HG03378 (cell line): ENCODE results near the gene NEMP1.
A peak's percentile ranks its signal among the peaks of the same experiment; 100 is the strongest.
"Not testable (repeated sequence)": the region's sequence is repeated elsewhere in the genome, so short reads cannot be mapped to it uniquely, and the experiment has no call there.

ENCODE experiments used
- ATAC-seq: cut with Tn5 transposase; IDR thresholded peaks from one replicate; pipeline ENCODE4 v1.9.1; 2021; ENCODE audit warnings: mild to moderate bottlenecking, moderate library complexity; ENCODE audit not compliant: unreplicated experiment

NEMP1 gene

GRCh38 chr12:57031138-57031725 lies 47.4 kb downstream of the NEMP1 start:
- no peak for ATAC-seq

DNA sequence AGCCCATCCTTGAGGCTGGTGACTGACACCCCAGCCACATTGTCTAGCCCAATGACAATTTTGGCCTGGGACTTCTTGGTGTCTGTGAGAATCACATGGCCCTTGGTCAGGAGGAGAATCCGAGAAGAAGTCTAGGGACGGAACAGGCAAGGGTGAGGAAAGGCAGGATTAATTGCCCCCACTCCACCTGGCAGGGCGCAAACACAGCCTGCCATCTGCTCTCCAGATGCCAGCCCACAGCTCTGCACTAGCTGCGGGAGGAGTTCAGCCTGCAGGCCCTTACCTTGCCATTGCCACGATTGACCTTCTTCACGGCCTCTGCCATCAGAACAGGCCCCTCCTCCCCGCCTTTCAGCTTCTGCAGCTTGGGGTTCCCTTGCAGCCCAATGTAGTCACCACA lies 49.1 kb downstream of the NEMP1 start:
- ATAC-seq, result no peak

- ATAC-seq, result no peak
Observed at GRCh38 chr12:57027805-57028153, 50.8 kb downstream of the NEMP1 start.

DNA sequence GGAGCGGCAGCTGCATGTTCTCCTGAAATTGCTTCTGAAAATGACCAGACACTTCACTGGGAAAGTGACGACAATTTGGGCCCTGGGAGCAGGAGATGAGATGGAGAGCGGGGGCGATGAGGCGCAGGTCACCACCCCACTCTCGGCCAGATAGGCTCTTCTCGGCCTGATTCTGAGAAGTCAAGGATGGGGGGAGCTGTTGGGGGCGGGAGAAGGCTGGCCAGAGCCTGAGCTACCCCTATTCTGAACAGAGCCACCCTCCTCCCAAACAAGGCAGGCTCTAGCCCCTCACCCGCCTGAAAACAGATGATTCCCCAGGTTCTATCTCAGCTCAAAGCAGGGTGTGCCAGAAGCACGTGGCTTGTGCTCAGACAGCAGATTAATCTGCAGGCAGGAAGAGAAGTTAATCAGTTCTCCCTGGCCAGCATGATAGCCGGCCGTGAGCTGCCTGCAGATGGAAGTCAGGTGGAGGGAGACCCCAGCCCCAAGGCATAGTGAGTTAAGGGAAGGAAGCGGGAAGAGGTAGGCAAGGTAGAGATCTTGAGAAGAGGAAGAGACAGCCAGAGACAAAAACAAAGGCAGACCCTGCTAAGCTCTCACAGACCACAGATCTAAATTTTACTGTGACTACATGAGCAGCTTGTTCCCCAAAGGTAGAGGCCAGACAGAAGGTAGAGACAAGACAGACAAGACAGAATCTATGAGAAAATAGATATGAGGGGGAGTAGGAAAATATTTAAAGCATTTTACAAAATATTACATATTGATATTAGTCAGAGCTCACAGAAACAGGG lies 51.4 kb downstream of the NEMP1 start:
- ATAC-seq, result no peak

GRCh38 chr12:57025196-57025595 lies 53.4 kb downstream of the NEMP1 start:
- no peak for ATAC-seq

GRCh38 chr12:57022324-57022723 lies 56.3 kb downstream of the NEMP1 start:
- ATAC-seq, result not testable (repeated sequence)

DNA sequence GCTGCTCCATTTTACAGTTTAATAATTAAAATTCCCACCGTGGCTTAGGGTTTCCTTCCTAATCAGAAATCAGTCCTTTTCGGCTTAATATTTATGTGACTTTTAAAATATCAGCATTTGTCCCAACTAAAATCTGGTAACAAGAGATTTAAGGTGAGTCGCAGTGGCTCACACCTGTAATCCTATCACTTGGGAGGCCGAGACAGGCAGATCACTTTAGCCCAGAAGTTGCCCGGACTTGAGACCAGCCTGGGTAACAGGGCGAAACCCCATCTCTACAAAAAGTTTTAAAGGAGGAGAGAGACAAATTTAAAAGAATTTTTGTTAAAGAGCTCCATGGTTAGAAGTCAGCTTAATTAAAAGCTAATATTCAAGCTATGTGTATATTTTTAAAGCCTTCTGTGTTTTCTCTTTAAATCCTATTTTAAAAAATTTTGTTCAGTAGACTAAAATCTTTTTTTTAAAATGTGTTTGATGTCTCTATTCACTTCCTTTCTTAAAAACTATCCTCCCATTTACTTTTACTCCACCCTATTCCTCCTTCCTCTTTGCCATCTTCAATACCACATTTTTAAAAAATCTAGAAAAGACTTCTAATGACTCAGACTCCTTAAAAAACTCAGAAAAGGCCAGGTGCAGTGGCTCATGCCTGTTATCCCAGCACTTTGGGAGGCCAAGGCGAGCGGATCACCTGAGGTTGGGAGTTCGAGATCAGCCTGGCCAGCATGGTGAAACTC lies 58.4 kb downstream of the NEMP1 start:
- no peak for ATAC-seq

GRCh38 chr12:57018906-57019305 lies 59.7 kb downstream of the NEMP1 start:
- no peak for ATAC-seq

DNA sequence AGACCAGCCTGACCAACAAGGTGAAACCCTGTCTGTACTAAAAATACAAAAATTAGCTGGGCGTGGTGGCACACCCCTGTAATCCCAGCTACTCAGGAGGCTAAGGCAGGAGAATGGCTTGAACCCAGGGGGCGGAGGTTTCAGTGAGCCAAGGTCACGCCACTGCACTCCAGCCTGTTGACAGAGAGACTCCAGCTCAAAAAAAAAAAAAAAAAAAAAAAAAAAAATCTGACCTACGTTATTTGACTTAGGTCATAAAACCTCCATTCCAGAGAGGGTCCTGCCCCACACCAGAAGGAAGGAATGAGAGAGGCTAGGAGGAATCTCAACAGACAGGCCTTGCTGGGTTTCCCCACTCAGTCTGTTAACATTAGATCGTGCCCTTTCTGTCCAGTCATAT lies 60.2 kb downstream of the NEMP1 start:
- not testable (repeated sequence) for ATAC-seq

GRCh38 chr12:57016348-57016747 lies 62.2 kb downstream of the NEMP1 start, which contains the start of gene TAC3:
Gene TAC3, minus strand, starts transcription at chr12:57016529. Its CDS starts 732 bp downstream, at chr12:57015797.
- ATAC-seq, result no peak

- no peak for ATAC-seq
Observed at GRCh38 chr12:57012600-57013465, 65.8 kb downstream of the NEMP1 start.

DNA sequence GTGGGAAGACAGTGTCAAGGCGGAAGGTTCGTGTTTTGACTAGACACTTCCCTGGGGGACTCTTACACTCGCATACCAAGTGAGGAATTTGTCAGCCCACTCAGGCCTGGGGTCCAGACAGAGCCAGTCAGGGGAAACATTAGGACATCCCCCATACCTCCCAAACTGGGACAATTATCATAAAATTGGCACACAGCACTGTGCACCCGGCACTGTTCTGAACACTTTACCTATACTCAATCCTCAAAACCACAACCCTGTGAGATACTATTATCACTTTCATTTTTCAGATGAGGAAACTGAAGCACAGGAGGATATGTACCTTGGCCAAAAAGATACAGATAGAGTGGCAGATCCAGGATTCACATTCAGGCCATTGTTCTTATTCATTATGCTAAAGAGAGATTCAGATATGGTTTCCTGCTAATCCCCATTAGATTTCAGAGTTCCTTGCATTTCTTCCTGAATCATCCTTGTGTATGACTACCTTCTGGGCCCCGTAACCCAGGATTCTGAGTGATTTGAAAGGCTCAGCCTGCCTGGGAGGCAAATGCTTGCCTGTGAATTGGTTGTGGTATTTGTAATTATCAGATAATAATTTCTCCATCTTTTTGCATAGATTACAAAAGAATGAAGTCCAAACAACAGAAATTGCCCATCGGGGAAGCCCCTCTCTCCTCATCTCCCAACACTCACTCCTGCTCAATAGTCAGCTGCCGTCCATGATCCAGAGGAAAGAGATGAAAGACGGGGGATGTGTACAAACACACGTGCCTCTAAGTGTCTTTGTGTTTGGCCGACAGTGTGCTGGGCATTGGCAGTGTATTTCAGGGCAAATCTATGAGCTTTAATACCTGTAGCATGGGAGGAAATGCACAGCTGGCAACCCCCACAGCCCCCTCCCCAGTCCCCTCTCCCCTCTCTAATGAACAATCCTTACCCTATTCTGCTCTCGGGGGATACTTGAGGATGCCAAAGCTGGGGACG lies 66.9 kb downstream of the NEMP1 start:
- peak; percentile 48 for ATAC-seq

- no peak for ATAC-seq
Observed at GRCh38 chr12:57010627-57011247, 67.9 kb downstream of the NEMP1 start.

DNA sequence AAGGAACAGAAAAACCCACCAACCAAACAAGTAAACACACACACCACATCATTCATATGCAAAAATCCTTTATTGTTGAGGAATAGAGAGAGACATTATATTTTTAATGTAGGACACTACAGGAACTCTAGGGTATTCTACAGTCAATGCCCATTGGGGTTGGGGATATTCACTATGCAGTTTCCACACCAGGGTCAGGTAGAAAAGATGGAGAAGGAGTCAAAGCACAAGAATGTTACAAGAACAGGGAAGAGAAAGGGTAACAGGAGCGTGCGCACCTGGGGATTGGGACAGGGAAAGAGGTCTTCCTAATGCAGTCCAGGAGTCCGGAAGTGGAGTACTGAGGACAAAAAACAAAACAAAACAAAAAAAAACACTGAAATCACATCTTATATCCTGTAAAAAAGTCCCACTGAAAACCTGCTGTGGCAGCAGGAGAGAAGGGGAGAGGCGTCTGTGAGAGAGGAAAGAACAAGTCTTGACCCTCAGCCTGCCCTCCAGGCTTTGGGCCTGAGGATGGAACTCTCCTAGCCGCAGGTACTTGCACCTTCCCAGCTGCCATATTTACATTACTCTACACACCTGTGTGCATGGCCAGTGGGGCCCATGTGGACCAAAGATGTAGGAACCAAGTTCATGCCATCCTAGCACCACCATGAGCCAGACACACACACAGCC lies 68.5 kb downstream of the NEMP1 start:
- ATAC-seq, result no peak

- no peak for ATAC-seq
Observed at GRCh38 chr12:57008178-57008577, 70.4 kb downstream of the NEMP1 start.

DNA sequence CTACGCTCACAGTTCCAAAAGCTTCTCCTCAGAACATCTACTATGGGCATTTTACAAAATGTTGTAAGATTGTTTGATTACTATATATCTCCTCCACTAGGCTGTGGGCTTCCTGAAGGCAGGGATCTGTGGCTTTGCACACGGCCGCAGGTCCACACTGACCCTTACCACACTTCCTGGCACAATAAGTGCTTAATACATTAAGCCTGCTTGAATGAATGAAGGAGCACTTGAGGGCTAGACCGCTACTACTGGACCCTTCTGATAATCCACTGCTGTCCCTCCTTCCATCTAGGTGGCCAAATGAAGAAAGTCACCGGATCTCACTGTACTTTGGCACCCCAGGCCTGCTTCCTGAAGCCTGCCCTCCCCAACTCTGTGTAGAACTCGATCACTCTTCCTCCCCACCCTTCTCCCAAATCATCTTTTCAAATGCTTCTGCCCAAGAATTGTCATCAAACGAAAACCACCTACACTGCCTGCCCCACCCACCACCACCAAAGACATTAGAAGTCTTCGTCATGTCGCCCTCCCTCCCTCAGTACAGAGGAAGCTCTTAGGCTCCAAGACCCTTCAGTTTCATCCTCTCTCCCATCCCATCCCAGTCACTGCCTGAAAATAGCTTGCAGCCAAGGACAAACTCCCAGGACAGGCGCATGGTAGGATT lies 71.6 kb downstream of the NEMP1 start:
- ATAC-seq, result no peak

GRCh38 chr12:57005980-57006808 lies 72.4 kb downstream of the NEMP1 start, which contains the start of gene ZBTB39:
Gene ZBTB39, minus strand, starts transcription at chr12:57006546. Its CDS starts 1,629 bp downstream, at chr12:57004917.
- no peak for ATAC-seq
